Tibial artery (tissue), 4 donors: ENCODE data around the gene TXNIP.
A peak's percentile ranks its signal among the peaks of the same experiment; 100 is the strongest.

Experiments
- DNase-seq, 2 donors: peaks; one replicate each; pipeline ENCODE4 v3.0.0-alpha.2; 2019
- H3K27ac ChIP-seq, 2 donors: fragments of 200-600 bp; sonication (generic) in 1 of 2; 1 replicate in 1 of 2; 2 replicates in 1 of 2; pipeline ENCODE4 v1.5.1; 2018 to 2019; ENCODE audit warnings: mild to moderate bottlenecking in 1 of 2
- H3K27me3 ChIP-seq, 2 donors: fragments of 200-600 bp; sonication (generic) in 1 of 2; one replicate each; pipeline versions ENCODE4 v1.5.1 to v1.6.0; 2016 to 2019
- H3K36me3 ChIP-seq, 3 donors: fragments of 200-600 bp; sonication (generic) in 2 of 3; one replicate each; pipeline ENCODE4 v1.5.1; 2016 to 2019; ENCODE audit warnings: mild to moderate bottlenecking in 2 of 3
- H3K4me1 ChIP-seq, 4 donors: fragments of 200-600 bp; sonication (generic) in 2 of 4; 1 replicate in 3 of 4; 2 replicates in 1 of 4; pipeline ENCODE4 v1.5.1; 2016 to 2019
- H3K4me3 ChIP-seq, 2 donors: fragments of 200-600 bp; sonication (generic) in 1 of 2; 1 replicate in 1 of 2; 2 replicates in 1 of 2; pipeline ENCODE4 v1.5.1; 2018 to 2019; ENCODE audit warnings: mild to moderate bottlenecking in 2 of 2
- H3K9me3 ChIP-seq, 3 donors: fragments of 200-600 bp; sonication (generic) in 1 of 3; one replicate each; pipeline ENCODE4 v1.5.1; 2016 to 2019
- intact Hi-C: fragments of 100-400 bp; cut with DNase I; formaldehyde crosslinking; loops from one replicate; pipeline ENCODE4 v1.15.0; 2023; ENCODE audit warnings: low total_unique reads
- TF ChIP-seq, protein P1 (sequence below), 2 experiments: fragments of 200-600 bp in 1 of 2; fragments of 450-650 bp in 1 of 2; IDR thresholded peaks; one replicate each; pipeline ENCODE4 v1.5.1; 2017 to 2019; ENCODE audit warnings: antibody characterized with exemption in 2 of 2, mild to moderate bottlenecking in 1 of 2, moderate library complexity in 1 of 2

The TXNIP gene

GRCh38 chr1:145985129-145985501, 11.3 kb downstream of the TXNIP start:
- Histone ChIP-seq H3K9me3 (no peaks in the 10 kb centered on the region), H3K27me3 (no peaks in the 10 kb centered on the region), H3K4me1 (peaks cover 0 to 67% (median 51%) of the 10 kb centered on the region in 4 donors), H3K4me3 (no peak overlapping the region), H3K27ac (peak overlapping the region; percentile 71 to 90), H3K36me3 (no peaks in the 10 kb centered on the region)
- TF ChIP-seq, protein P1, sequence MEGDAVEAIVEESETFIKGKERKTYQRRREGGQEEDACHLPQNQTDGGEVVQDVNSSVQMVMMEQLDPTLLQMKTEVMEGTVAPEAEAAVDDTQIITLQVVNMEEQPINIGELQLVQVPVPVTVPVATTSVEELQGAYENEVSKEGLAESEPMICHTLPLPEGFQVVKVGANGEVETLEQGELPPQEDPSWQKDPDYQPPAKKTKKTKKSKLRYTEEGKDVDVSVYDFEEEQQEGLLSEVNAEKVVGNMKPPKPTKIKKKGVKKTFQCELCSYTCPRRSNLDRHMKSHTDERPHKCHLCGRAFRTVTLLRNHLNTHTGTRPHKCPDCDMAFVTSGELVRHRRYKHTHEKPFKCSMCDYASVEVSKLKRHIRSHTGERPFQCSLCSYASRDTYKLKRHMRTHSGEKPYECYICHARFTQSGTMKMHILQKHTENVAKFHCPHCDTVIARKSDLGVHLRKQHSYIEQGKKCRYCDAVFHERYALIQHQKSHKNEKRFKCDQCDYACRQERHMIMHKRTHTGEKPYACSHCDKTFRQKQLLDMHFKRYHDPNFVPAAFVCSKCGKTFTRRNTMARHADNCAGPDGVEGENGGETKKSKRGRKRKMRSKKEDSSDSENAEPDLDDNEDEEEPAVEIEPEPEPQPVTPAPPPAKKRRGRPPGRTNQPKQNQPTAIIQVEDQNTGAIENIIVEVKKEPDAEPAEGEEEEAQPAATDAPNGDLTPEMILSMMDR (IDR thresholded peaks at IDR 0.05) = no peak
- DNase-seq = peak; percentile 20 to 61
- intact Hi-C loops = no loop called here

- peak overlapping the region; percentile 85 to 90 for H3K27ac ChIP-seq
- intact Hi-C loops = no loop called here
- H3K4me1 ChIP-seq = peaks cover 0 to 76% (median 58%) of the 10 kb centered on the region in 4 donors
- H3K36me3 ChIP-seq = no peaks in the 10 kb centered on the region
- peak in 1 of 2 donors; percentile 55 for DNase-seq
- no peak overlapping the region for H3K4me3 ChIP-seq
- no peaks in the 10 kb centered on the region for H3K9me3 ChIP-seq
- TF ChIP-seq, protein P1 (IDR thresholded peaks at IDR 0.05) = no peak
- no peaks in the 10 kb centered on the region for H3K27me3 ChIP-seq
Measured at GRCh38 chr1:145983960-145984830, 12.2 kb downstream of the TXNIP start.

DNA sequence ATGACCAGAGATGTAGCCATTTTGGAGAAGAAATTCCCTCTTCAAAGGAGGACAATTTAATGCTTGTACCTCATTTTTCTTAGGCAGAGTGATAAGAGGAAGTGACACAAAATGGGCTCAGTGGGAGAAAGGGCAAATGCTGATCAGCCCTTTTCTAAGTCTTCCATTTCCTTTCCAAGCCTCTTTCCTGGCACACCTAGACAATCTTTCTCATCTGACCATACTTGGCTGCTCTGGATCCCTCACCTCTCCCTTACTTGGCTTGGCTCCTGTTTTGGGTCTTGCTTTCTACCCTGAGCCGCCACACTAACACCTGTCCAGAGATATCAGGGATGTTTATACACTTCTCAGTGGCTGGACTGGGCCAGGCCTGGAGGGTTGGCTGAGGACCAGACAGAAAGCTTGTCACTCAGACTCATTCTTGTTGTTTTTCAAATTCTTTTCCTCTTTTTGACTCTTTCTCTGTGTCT, 13.1 kb downstream of the TXNIP start:
- Histone ChIP-seq H3K36me3 (no peaks in the 10 kb centered on the region), H3K27ac (peak overlapping the region; percentile 85 to 90), H3K27me3 (no peaks in the 10 kb centered on the region), H3K4me1 (peaks cover 0 to 86% (median 68%) of the 10 kb centered on the region in 4 donors), H3K4me3 (no peak overlapping the region), H3K9me3 (no peaks in the 10 kb centered on the region)
- intact Hi-C loops = no loop called here
- no peak for DNase-seq
- TF ChIP-seq, protein P1 (IDR thresholded peaks at IDR 0.05) = no peak

- intact Hi-C loops = no loop called here
- TF ChIP-seq, protein P1 (IDR thresholded peaks at IDR 0.05) = no peak
- Histone ChIP-seq H3K4me3 (no peak overlapping the region), H3K36me3 (no peaks in the 10 kb centered on the region), H3K9me3 (no peaks in the 10 kb centered on the region), H3K27me3 (no peaks in the 10 kb centered on the region), H3K27ac (peak overlapping the region; percentile 85 to 90), H3K4me1 (peaks cover 0 to 97% (median 77%) of the 10 kb centered on the region in 4 donors)
- no peak for DNase-seq
Measured at GRCh38 chr1:145982010-145982723, 14.2 kb downstream of the TXNIP start.

DNA sequence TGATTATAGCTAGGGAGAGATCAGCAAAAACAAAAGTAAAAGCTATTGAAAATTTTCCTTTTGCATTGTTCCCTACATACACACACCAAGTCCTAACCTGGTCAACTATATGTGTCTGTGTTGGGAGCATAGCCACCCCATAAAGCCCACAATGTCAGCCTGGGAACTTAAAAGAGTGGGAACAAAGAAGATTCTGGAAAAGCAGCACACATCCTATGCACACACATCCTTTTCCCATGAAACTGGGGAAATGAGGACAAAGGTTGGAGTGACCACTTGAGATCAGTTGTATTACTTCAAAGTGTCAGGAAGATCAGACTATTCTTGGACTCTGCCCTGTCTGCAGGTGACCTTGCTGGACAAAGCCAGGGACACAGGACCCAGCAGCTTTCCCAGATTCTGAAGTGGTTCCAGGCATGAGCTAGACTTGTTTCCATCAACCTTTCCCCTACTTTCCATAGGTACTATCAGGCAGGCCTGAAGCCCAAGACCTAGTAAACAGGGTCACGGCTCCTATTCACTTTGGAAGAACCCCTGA, 15.9 kb downstream of the TXNIP start:
- TF ChIP-seq, protein P1 (IDR thresholded peaks at IDR 0.05) = no peak
- H3K27ac ChIP-seq = peak overlapping the region; percentile 85 to 90

More for the DNA sequence above, 15.9 kb downstream of the TXNIP start:
- Histone ChIP-seq H3K36me3 (no peaks in the 10 kb centered on the region), H3K4me1 (peaks cover 0 to 85% (median 69%) of the 10 kb centered on the region in 4 donors), H3K9me3 (no peaks in the 10 kb centered on the region), H3K27me3 (no peaks in the 10 kb centered on the region), H3K4me3 (no peak overlapping the region)
- DNase-seq = no peak
- intact Hi-C loops = no loop called here
